Islet of Langerhans (tissue), 1 donor: ENCODE results near the gene NCAN.
"Not testable (repeated sequence)": the region's sequence is repeated elsewhere in the genome, so short reads cannot be mapped to it uniquely, and the experiment has no call there.

Experiments used
- FAIRE-seq: peaks from one replicate; lab custom pipeline; 2011; peaks lifted over from hg19 to GRCh38; lab: Jason Lieb, UNC

The NCAN gene

DNA sequence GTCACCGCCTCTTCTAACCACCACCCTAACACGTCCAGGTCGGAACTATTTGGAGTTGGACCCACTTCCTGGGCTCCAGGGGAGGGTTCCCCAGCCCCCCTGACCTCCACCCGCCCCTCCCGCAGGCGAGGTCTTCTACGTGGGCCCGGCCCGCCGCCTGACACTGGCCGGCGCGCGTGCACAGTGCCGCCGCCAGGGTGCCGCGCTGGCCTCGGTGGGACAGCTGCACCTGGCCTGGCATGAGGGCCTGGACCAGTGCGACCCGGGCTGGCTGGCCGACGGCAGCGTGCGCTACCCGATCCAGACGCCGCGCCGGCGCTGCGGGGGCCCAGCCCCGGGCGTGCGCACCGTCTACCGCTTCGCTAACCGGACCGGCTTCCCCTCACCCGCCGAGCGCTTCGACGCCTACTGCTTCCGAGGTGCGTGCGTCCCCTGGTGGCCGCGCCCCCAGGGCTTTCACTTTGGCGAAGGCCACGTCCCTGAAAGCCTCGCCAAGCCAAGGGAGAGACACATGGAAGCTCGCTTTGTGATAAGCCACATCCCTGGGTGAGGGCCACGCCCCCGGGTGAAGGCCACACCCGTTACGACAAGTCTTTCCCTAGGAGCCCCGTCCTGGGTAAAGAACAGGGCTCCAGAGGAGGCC lies 13.2 kb downstream of the NCAN start:
- no peak for FAIRE-seq

DNA sequence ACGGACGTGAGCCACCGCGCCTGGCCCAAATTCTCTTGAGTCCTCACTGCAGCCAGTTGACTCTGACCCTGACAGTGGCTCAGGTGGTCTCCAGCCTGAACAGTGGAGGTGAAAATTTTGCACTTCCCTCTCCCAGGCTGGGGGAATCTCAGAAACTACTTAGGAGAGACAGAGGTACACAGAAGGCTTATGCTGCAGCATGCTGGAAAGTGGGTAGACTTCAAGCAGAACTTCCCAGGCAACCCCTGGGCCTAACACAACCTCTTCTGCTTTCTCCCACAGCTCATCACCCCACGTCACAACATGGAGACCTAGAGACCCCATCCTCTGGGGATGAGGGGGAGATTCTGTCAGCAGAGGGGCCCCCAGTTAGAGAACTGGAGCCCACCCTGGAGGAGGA lies 14.4 kb downstream of the NCAN start:
- no peak for FAIRE-seq

DNA sequence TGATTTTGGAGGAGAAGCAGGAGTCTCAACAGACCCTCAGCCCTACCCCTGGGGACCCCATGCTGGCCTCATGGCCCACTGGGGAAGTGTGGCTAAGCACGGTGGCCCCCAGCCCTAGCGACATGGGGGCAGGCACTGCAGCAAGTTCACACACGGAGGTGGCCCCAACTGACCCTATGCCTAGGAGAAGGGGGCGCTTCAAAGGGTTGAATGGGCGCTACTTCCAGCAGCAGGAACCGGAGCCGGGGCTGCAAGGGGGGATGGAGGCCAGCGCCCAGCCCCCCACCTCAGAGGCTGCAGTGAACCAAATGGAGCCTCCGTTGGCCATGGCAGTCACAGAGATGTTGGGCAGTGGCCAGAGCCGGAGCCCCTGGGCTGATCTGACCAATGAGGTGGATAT lies 14.9 kb downstream of the NCAN start:
- FAIRE-seq = no peak

DNA sequence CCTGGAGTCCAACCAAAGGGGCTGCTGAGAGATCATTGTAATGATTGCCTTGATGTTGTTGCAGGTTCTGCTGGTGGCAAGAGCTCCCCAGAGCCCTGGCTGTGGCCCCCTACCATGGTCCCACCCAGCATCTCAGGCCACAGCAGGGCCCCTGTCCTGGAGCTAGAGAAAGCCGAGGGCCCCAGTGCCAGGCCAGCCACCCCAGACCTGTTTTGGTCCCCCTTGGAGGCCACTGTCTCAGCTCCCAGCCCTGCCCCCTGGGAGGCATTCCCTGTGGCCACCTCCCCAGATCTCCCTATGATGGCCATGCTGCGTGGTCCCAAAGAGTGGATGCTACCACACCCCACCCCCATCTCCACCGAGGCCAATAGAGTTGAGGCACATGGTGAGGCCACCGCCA lies 15.5 kb downstream of the NCAN start:
- no peak for FAIRE-seq

DNA sequence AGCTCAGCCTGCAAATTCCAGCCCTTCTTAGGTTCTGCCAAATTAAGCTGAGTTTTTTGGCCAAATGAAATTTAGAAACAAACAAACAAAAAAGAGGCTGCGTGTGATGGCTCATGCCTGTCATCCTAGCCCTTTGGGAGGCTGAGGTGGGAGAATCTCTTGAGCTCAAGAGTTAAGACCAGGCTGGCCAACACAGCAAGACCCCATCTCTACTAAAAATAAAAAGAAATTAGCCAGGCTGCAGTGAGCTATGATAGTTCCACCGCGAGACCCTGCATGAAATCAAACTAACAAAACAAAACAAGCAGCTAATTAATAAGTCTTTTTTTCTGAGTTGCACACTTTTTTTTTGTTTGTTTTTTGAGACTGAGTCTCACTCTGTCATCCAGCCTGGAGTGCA lies 17.9 kb downstream of the NCAN start:
- FAIRE-seq = no peak

DNA sequence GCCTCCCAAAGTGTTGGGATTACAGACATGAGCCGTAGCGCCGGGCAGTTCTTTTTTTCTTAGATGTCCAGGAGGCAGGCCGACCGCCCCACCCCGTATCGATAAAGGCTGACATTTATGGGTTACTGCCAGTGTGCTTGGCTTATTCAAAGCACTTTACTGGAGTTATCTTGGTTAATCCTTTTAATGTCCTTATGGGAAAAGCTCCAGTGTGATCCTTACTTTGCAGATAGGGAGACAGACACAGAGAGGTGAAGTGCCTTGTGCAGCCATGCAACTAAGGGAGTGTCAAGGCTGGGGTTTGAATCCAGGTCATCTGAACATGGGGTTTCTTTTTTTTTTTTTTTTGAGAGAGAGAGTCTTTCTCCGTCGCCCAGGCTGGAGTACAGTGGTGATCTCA lies 19.2 kb downstream of the NCAN start:
- FAIRE-seq = no peak

DNA sequence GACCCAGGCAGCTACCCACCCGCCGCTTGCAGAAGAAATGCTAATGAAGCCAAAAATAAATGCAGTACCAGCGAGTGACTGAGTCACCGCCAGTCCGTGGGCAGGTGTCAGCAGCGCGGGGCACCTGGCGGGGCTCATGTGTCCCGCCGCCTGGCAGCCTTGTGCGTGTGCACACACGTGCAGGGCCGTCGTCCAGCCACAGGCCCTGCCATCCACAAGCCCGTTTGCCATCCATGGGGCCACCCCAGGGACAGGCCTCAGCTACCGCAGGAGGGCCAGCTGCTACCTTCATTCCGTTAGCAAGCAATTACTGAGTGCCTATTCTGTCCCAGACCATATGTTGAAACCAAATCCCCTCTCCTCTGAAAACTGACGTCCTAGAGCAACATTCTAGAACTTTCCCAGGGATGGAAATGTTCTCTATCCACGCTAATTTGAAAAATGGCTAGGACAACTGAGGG lies 20.5 kb downstream of the NCAN start:
- no peak for FAIRE-seq

DNA sequence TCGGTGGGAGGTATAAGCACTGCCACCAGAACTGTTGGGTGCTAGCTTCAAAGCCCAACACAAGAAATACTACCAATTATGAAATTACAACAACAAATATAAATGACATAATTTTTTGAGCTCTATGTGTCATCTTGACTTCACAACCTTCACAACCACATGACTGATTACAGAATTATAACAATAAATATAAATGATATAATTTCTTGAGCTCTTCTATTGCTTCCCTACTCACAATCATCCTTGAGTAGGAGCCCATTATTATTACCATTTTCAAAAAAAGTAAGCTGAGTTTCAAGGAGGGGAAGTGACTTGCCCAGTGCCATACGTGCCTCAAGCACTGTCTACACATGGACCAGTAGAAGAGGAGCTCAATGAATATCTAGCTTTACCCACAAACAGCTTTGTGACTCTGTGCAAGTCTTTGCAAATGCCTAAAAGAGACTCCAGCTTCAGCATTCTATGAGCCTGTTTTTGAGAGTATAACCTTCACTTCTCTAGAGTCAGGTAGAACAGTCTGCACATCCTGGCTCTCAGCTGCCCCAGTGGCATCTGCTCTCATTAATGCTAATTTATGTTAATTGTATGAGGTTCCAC lies 22.6 kb downstream of the NCAN start:
- FAIRE-seq = no peak

DNA sequence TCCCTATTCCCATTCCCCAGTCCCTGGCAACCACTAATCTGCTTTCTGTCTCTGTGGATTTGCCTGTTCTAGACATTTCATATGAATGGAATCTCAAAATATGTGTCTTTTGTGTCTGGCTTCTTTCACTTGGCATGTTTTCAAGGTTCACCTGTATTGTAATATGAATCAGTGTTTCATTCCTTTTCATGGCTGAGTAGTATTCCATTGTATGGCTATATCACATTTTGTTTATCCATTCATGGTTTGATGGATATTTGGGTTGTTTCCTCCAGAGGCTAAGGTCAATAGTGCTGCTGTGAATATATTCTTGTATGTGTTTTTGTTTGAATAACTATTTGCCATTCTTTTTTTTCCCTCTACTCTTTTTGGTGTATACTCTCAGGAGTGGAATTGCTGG lies 24.4 kb downstream of the NCAN start:
- FAIRE-seq = no peak

DNA sequence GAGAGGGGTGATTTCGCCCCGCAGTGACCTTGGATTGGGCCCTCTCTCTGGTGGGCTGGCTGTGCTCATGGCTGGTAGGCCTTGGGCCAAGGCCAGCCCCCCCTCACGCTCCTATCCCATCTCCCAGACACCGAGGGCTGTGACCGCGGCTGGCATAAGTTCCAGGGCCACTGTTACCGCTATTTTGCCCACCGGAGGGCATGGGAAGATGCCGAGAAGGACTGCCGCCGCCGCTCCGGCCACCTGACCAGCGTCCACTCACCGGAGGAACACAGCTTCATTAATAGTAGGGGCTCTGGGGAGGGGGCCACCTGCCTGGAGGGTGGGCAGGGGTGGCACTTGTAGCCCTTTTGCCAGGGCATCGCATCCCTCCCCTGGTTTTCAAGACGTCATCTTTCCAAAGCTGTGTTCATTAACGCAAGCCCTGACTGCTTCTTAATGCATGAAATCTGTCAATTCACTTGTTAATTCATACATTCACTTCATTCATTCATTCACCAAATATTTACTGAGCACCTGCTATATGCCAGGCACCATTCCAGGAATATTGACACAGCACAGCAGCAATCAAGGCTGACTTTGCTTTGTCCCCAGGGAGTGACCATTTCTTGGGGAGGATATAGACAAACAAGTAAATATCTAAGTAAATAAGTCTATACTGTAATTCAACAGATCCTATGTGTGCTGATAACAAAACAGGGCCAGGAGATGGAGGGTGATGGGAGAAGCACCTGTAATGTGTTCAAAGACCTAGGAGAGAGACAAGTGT lies 26.6 kb downstream of the NCAN start:
- no peak for FAIRE-seq

DNA sequence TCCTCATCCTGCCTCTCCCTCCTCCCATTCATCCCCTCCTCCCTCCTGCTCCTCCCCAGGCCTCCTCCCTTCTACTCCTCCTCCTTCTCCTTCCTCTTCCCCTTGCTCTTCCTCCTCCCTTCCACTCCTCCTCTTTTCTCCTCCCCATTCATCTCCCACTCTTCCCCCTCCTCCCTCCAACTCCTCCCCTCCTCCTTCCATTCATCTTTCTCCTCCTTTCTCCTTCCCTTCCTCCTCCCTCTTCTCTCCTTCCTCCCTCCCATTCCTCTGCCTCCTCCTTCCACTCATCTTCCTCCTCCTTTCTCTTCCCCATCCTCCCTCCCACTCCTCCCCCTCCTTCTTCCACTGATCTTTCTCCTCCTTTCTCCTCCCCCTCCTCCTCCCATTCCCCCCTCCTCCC lies 27.9 kb downstream of the NCAN start:
- no peak for FAIRE-seq

DNA sequence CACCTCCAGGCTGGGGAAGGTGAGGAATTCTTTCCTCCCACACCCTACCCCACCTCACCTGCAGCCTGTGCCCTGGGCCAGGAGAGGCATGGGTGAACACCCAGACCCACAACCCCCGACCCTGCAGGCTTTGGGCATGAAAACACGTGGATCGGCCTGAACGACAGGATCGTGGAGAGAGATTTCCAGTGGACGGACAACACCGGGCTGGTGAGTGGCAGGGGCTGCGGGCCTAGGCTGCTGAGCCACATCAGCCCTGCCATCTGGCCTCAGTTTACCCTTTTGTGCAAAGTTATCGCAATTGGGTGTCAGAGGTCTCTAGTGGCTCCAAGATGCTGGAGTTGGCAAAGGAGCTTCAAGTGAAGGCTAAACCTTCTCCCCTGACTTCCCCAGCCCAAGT lies 28.7 kb downstream of the NCAN start:
- FAIRE-seq = no peak

DNA sequence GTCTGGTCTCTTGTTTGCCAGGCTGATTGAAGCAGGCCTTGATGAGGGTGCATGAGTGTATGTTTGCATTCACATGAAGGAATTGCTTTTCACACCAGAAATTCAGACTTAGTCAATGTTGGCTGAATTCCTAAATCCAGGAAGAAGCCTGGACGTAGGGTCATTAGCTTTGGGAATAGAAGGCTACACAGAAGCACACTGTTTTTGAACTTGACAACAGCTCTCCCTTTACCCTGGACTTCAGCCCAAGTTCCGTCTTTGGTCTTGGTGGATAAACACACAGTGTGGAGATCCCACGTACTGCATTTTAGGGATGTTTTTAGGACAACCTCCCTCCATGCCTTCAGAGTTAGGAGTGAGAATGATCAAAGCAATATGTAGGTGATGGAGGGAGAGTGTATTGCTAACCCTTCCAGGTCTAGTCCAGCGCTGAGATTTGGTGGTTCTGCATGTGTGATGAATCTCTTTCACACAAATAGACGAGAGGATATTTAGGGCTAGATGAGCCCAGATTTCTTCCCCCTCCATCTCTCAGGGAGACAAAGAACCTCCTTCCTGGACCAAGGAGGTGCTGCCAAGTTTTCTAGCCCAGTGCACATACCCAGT lies 38.5 kb downstream of the NCAN start:
- no peak for FAIRE-seq

DNA sequence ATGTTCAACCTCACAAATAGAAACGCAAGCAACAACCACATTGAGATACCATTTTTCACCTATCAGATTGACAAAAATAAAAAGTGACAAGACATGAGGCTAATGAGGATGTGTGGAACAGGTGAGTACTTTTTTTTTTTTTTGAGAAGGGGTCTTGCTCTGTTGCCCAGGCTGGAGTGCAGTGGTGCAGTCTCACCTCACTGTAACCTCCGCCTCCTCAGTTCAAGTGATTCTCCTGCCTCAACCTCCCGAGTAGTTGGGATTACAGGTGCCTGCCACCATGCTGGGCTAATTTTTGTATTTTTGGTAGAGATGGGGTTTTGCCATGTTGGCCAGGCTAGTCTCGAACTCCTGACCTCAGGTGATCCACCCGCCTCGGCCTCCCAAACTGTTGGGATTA lies 41.7 kb downstream of the NCAN start:
- not testable (repeated sequence) for FAIRE-seq

DNA sequence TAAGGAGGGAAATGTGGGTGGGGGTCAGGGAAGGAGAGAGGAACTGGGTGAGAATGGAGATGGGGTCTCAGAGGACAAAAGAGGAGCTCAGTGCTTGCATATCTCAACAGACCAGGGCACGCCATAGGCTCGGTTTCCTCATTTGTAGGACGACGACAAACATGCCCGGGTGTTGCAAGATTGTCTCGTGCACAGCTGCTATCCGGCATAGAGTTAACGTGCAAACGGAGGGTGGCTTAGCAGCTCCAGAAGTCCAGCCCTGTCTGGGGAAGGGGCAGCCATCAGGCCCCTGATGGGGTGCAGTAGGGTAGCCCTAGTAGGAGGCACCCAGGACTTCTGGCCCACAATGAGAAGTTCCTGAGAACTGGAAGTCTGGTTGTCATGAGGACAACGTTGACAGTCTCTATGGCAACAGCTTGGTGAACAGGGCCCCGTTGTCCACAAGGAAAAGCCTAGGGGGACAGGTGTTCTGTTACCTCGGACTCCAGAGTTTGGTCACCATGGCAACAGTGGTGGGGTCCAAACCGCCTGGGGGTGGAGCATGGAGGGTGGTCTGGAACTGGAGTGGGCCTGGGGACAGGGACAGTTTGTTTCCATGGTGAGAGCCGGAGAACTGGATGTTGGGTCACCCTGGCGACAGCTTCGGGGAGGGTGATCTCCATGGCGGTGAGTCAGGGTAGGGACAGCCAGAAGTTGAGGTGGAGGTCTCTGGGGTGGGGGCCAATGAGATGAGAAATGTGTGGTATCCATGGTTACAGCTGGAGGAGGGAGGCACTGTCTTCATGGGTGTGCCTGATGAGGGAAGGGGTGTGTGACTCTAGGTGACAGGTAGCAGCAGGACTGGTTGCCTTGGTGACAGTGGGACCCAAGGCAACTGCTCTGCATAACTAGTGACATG lies 44.6 kb downstream of the NCAN start:
- no peak for FAIRE-seq

DNA sequence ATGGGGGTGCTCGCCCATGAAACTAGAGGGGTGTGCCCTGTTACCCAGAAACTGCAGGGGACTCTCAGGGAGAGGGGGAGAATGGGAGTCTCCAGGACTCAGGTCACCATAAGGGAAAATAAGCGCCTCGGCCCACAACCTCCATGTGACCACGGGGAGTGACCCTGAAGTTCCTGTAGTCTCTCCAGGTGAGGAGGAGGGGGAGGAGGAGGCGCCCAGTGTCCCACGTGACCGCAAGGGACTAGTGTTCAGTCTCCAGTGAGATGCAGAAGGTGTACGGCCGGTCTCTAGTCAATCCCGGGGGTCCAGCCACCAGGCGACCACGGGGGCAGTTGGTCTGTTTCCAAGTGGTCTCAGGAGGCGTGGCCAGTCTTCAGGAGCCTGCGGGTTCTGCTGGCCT lies 45.4 kb downstream of the NCAN start:
- no peak for FAIRE-seq

DNA sequence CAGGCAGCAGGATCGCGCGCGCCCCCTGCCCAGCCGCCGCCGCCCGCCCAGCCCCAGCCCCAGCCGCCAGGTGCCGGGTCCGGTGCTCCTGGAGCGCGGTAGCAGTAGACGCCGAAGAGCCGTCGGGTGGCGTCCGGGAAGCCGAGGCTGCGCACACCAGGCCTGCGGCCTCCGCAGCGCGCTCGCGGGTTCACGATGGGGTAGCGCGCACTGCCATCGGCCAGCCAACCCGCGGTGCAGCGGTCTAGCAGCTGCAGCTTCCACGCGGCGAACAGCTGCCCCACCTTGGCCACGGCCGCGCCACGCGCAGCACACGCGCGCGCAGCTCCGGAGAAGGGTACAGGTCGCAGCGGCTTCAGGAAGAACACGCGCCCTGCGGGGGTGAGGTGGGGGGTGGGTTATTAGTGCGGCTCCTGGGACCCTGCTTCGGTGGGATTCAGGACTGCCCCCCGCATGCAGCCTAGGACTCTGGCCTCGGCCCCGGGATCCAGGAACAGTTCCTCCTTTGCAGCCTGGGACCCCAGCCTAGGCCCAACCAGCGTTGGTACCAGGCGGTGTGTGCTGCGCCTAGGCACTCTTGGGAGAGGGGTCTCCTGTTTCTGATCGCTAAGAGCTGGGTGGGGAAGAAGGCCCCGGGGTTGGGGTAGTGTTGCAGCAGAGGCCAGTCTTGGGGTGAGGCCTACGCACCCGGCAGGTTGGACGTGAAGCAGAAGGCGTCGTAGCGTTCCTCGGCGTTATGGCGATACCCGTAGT lies 46.3 kb downstream of the NCAN start:
- FAIRE-seq = no peak

DNA sequence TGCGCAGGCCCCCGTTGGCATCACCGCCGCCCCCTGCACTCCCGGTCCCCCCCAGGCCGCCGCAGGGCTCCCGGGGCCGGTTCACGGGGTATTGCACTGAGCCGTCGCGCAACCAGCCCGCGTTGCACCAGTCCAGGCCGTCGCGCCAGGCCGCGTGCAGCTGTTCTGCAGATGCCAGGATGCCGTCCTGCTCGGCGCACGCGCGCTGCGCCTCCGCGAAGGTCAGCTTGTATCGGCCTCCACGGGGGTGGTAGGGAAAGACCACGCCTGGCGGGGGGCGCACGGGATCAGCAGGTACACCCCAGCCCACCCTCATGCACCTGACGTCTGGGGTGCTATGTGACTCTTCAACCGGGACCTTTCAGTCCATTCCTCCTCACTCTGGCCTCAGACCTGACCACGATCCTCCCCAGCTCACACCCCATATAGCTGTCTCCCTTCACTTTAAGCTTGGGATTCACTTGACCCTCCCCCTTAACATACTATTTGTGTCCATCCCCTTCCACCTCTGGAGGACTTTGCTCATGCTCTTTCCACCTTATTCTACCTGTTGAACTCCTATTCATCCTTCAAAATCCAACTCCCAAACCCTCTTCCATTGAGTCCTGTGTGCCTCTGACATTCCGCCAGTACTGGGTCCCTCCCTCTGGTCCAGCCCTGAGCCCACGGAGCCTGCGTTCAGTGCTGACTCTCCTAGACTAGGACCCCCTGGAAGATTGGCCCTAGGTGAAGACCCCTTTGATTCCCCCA lies 47.0 kb downstream of the NCAN start:
- FAIRE-seq = no peak

DNA sequence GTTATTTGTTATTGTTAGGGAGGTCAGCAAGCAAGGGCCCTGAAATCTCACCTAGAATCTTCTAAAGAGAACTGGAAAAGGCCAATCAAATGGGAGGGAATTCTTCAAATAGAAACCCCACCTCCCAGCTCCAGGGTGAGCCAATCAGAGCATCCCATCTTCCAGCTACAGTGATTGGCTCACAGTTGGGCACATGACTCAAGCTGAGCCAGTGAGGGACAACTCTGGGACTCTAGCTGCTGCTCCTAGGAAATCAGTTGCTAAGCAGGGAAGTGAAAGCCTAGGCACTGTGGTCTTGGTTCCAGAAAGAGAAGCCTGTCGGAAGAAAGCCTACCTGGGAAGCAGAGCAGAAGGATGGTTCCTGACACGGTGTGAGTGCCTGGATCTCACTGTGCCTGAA lies 48.0 kb downstream of the NCAN start:
- no peak for FAIRE-seq

DNA sequence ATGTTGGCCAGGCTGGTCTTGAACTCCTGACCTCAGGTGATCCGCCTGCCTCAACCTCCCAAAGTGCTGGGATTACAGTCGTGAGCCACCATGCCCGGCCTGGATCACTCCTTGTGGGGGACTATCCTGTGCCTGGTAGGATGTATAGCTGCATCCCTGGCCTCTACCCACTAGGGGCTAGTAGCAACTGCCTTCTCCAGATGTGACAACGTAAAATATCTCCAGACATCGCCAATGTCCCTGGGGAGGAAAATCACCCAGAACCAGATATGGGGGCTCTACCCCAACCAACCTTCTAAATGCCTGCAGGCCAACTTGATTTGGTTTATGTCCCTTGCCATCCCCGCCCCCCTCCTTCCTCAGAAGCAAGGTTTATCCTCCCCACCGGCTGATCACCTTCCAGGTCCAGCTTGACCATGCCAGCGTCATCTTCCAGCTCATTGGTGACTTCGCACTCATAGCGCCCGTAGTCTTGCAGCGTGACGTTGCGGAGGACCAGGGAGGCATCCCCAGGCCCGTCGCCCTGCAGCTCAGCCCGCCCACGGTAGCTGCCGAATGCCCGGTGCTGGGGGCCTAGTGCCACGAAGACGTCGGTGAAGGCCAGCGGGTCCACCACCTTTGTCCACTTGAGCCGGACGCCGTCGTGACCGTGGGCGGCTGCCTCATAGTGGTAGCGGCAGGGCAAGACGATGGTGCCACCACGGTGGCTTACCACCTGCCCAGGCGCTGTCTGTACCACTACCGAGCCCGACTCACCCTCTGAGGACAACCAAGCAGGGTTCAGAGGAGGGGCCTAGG lies 48.9 kb downstream of the NCAN start:
- FAIRE-seq = no peak
